Stimulated activated CD4-positive, alpha-beta T cell treated with anti-CD3 and anti-CD28 coated beads, Interleukin-4, amount 100 ng/mL, for 1 hour (primary cell): Measurements from ENCODE around the gene C19orf85.
"Not testable (repeated sequence)": the region's sequence is repeated elsewhere in the genome, so short reads cannot be mapped to it uniquely, and the experiment has no call there.

ENCODE experiments used
- DNase-seq: peaks from one replicate; pipeline ENCODE4 v3.0.0-alpha.2; 2020

C19orf85 gene

DNA sequence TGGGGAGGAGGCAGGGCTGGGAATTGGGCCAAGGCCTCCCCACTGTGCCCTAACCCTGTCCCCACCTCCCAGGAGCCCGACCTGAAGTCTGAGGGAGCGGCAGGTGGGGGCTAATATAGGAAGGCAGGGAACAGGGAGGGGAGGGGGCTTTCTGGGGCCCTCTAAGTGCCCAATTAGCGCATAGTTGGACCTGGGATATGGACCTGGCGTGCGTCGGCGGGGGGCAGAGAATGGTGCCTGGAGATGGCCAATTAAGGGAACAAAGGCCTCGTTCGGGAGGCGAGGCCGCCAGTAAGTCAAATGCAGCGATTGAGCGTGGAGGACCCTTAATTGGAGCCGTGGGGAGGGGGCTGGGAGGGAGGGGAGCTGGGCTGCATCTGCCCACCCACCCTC lies at the start of gene C19orf85:
TSS of gene C19orf85 (minus strand) at position 90 of the 393 bp plus-strand sequence. CDS start 197 bp downstream, outside the sequence.
- DNase-seq: no peak

DNA sequence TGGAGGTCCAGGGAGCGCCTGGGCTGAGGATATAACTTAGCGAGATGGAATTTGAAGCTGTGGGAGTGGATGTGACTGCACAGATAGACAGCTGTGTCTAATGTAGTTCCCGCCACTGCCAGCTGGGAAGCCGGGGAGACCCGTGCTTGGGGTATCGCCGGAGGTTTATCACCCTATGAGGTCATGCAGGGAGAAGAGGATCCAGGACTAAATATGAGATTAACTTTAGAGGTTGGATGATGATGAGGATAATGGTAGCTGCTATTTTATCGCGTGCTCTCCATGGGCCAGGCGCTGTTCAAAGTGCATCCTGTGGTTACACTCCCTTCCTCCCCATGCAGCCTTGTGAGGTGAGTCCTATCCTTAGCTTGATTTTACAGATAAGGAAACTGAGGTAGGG lies 43.6 kb upstream of the C19orf85 start:
- no peak for DNase-seq

GRCh38 chr19:55504981-55505380 lies 40.4 kb upstream of the C19orf85 start:
- no peak for DNase-seq

DNA sequence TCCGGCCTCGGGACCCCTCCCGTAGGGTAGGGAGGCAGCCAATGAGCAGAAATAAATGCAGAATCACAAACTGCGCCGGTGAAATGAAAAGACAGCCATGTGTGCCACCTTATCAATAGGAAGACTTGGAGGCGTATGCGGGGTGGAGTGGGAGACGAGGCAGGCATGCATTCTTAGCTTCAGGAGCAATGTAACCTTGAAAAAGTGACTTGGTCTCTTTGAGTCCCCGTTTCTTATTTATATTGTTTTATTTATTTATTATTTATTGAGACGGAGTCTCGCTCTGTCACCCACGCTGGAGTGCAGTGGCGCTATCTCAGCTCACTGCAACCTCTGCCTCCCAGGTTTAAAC lies 39.7 kb upstream of the C19orf85 start:
- DNase-seq: no peak

- peak; percentile 94 for DNase-seq
Measured at GRCh38 chr19:55503502-55504251, 39.1 kb upstream of the C19orf85 start.

DNA sequence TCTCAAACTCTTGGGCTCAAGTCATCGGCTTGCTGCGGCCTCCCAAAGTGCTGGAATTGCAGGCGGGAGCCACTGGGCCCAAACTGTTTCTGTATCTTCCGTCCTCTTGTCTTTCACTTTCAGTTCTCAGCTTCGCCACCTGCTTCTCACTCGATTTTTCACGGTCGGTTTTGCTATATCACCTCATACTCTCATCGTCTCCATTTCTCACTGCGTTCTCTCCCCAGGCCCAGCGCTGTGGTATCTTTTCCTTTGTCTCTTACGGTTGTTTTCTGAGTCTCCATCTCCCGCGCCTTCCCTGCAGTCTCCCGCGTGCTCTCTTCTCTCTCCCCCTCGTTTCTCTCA lies 38.6 kb upstream of the C19orf85 start:
- DNase-seq: no peak

DNA sequence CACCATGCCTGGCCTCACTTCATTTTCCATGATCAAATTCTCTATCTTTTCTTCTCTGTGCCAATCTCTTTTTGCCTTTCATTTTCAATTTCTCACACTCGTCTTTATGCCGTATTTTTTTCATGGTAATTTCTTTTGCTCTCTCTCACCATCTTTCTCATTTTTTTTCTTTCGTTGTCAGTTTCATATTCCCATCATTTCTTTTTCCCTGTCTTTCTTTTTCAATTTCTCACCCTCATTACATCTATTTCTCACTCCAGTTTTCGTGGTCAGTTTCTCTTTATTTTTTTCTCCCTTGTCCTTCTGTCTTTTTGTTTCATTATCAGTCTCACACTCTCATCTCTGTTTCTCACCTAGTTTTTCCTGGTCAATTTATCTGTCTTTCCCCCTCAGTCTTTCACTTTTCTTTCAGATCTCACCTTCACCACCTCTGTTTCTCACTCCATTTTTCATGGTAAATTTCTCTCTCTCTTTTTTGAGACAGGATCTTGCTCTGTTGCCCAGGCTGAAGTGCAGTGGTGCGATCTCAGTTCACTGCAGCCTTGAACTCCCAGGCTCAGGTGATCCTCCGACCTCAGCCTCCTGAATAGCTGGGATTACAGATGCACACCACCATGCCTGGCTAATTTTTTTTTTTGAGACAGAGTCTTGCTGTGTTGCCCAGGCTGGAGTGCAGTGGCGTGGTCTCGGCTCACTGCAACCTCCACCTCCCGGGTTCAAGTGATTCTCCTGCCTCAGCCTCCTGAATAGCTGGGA lies 37.8 kb upstream of the C19orf85 start:
- DNase-seq: no peak

DNA sequence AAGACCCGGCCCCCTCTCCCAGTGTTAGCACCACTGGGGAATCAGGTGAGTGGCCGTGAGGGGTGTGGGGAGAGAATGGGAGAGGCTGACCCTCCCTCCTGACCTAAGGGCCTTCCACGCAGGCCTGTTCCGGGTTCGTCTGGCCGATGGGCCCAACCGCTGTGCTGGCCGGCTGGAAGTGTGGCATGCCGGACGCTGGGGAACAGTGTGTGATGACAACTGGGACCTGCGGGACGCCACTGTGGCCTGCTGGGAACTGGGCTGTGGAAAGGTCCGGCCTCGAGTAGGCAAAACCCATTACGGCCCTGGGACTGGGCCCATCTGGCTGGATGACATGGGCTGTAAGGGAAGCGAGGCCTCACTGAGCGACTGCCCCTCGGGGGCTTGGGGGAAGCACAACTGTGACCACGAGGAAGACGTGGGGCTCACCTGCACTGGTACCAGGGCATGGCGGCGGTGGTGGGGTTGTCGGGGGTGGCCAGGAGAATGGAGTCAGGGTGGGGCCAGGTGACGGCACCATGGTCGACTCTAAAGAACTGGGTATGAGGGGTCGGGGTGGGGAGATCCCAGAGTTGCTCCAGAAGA lies 35.9 kb upstream of the C19orf85 start:
- DNase-seq: no peak

GRCh38 chr19:55498246-55498840 lies 33.8 kb upstream of the C19orf85 start:
- DNase-seq: no peak

DNA sequence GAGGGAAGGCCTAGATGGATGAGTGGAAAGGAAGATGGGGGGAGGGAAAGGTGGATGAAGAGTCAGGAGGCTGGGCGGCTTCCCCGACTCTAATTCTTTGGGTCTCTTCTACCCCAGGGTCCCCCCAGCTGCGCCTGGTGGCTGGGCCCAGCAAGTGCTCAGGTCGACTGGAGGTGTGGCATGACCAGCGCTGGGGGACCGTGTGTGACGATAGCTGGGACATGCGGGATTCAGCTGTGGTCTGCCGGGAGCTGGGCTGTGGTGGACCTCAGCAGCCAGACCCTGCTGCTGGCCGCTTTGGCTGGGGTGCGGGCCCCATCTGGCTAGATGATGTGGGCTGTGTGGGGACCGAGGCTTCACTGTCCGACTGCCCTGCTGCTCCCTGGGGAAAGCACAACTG lies 33.2 kb upstream of the C19orf85 start:
- DNase-seq: no peak

DNA sequence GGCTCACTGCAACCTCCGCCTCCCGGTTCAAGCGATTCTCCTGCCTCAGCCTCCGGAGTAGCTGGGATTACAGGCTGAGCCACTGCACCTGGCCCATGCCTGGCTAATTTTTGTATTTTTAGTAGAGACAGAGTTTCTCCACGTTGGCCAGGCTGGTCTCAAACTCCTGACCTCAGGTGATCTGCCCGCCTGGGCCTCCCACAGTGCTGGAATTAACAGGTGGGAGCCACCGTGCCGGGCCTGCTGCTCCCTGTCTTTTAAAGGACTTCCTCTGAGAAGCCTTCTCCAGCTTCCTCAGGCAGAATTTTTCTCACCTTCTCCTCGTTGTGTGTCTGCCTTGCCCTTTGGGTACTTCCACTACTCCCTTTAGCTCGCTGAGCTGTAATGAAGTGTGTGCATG lies 32.3 kb upstream of the C19orf85 start:
- DNase-seq: not testable (repeated sequence)

DNA sequence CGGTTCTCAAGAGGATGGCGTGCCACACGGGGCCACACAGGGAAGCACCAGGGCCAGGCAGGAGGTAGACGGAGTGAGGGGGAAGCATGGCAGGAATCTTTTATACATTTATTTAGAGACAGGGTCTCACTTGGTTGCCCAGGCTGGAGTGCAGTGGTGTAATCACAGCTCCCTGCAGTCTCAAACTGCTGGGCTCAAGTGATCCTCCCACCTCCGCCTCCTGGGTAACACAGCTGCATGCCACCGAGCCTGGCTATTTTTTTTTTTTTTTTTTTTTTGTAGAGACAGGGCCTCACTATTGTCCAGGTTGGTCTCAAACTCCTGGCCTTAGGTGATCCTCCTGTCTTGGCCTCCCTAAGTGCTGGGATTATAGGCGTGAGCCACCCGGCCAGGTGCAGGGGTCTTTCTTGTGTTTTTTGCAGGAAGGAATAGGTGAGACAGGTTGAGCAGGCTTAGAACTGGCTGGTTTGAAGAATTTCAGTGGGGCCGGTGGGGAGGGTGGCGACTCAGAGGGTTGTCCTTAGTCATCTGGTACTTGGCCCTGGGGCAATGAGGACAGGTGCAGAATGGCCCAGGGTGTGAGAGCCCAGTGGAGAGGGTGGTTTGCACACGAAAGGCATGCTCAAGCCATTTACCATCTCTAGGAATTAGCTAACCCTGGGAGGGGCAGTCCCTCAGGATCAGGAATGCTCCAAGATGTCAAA lies 31.2 kb upstream of the C19orf85 start:
- DNase-seq: no peak

- DNase-seq: no peak
Measured at GRCh38 chr19:55494172-55494761, 29.7 kb upstream of the C19orf85 start.

- DNase-seq: no peak
Measured at GRCh38 chr19:55493645-55494171, 29.2 kb upstream of the C19orf85 start.

DNA sequence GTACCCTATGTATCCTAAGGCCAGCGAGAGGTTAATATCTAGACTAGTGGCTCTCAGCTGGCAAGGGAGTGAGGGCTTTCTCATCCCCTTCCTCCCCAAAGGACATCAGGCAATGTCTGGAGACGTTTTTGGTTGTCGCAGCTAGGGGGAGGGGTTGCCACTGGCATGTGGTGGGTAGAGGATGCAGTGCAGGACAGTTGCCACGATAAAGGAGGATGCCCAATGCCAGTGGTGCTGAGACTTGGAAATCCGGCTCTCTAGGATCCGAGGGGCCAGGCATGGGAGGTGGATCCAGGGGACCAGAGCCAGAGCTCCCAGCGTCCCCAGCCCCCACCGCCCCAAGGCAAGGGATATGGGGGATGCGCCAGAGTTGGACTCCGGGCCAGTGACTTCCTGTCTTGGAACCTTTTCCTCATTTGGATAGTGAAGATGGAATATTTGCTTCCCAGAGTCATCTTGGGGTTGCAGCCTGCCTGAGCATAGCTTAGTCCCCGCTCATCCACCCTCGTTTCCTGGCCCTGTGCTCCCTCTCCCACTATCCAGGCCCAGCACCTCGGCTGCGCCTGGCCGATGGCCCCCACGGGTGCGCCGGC lies 28.6 kb upstream of the C19orf85 start:
- no peak for DNase-seq

DNA sequence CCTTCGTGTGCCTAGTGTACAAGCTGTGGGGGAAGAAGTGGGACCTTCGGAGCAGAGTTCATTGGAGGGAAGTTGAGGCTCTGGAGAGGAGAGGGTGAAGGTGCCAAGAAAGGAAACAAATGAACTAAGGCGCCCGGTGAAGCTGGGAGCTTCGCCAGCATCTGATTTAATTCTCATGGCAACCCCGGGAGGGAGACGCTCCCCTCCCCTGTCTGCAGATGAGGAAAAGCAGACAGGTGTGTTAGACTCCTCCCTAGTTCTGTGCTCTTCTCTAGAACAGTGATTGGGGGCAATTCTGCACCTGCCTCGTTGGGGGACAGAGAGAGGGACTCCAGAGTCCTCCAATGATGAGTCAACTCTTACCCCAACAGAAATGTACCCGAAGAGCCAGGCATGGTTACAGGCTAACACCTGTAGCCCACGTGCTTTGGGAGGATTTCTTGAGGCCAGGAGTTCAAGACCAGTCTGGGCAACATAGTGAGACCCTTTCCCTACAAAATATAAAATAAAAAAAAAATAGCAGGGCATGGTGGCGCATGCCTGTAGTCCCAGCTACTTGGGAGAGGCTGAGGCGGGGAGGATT lies 27.9 kb upstream of the C19orf85 start:
- no peak for DNase-seq

- DNase-seq: no peak
Measured at GRCh38 chr19:55491546-55492360, 27.2 kb upstream of the C19orf85 start.

- DNase-seq: no peak
Measured at GRCh38 chr19:55490478-55491432, 26.2 kb upstream of the C19orf85 start.

- no peak for DNase-seq
Measured at GRCh38 chr19:55489711-55490477, 25.3 kb upstream of the C19orf85 start.
